ENCODE measurements around the gene KRT77.

The KRT77 gene

GRCh38 chr12:52666471-52666870, 36.9 kb downstream of the KRT77 start:
- Histone ChIP-seq H3K36me3 (ENCODE audit: control insufficient read depth, insufficient read depth, low read length) (no peaks in the 10 kb centered on the region), H3K9ac (ENCODE audit: low read depth, low read length) (no peak overlapping the region), H3K4me1 (ENCODE audit: control insufficient read depth, insufficient read depth, low read length) (no peaks in the 10 kb centered on the region), H3K27ac (ENCODE audit: low read depth, low read length) (no peak overlapping the region), H3K4me3 (ENCODE audit: low read depth, low read length) (no peak overlapping the region), H3K27me3 (ENCODE audit: control insufficient read depth, insufficient read depth, low read length) (no peaks in the 10 kb centered on the region; the same call in 1 of the 2 replicates), H3K9me3 (ENCODE audit: control insufficient read depth, insufficient read depth, low read length) (no peaks in the 10 kb centered on the region)

- Histone ChIP-seq H3K27ac (ENCODE audit: low read depth, low read length) (no peak overlapping the region), H3K27me3 (ENCODE audit: control insufficient read depth, insufficient read depth, low read length) (no peaks in the 10 kb centered on the region; the same call in 1 of the 2 replicates), H3K9ac (ENCODE audit: low read depth, low read length) (no peak overlapping the region), H3K4me3 (ENCODE audit: low read depth, low read length) (no peak overlapping the region), H3K36me3 (ENCODE audit: control insufficient read depth, insufficient read depth, low read length) (no peaks in the 10 kb centered on the region), H3K4me1 (ENCODE audit: control insufficient read depth, insufficient read depth, low read length) (no peaks in the 10 kb centered on the region), H3K9me3 (ENCODE audit: control insufficient read depth, insufficient read depth, low read length) (no peaks in the 10 kb centered on the region)
Measured at GRCh38 chr12:52663420-52663819, 39.9 kb downstream of the KRT77 start.

DNA sequence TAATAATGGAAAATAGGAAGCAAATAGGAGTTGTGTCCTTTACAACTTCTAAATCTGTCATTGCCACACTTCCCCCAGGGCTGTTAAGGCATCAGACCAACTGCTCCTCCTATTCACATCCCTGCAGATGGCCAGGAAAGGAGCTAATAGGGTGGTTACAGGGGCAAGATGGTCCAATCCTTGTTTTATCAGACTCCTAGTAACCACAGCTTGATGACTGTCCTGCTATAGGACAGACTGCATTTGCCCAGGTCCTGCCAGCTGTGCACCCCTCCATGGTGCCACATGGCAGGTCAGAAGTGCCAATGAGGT, 40.5 kb downstream of the KRT77 start:
- no peaks in the 10 kb centered on the region for H3K9me3 ChIP-seq (ENCODE audit: control insufficient read depth, insufficient read depth, low read length)
- H3K36me3 ChIP-seq (ENCODE audit: control insufficient read depth, insufficient read depth, low read length) = no peaks in the 10 kb centered on the region
- H3K27ac ChIP-seq (ENCODE audit: low read depth, low read length) = no peak overlapping the region
- no peaks in the 10 kb centered on the region for H3K4me1 ChIP-seq (ENCODE audit: control insufficient read depth, insufficient read depth, low read length)
- H3K9ac ChIP-seq (ENCODE audit: low read depth, low read length) = no peak overlapping the region
- no peak overlapping the region for H3K4me3 ChIP-seq (ENCODE audit: low read depth, low read length)
- H3K27me3 ChIP-seq (ENCODE audit: control insufficient read depth, insufficient read depth, low read length) = no peaks in the 10 kb centered on the region; the same call in 1 of the 2 replicates

DNA sequence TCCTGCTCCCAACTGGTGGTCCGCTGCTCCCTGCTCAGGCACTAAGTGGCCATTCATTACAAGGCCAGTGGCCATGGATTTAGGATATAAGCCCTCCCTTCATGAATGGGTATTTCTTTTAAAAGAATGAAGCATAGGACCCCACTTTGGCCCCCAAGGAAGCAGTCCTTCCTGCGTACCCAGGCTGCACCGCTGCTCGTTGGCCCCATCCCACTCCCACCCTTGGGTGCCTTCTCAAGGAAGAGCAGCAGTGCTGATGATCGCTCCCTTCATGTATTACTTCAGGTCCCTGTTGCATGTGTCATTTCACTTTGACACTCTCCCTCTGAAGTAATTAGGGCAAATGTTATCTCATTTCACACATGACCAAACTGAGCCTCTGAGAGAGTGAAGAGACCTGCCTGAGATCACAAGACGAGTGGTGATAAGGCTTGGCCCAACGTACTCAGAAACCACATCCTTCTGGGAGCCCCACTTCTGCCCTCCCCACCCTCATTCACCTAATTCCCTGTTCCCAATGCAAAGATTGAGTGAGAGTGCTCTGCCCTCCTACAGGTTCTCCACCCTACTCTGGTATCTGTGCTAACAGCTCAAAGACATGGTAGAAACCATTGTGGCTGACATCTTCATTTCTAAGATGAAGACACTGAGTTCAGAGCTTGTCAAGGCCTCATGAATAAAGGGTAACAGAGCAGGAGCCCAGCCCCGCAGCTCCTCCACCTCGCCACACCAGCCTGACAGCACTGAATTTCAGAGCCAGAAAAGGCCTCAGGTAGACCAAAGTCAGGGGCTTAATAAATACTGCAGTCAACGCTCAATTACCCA, 41.0 kb downstream of the KRT77 start:
- no peaks in the 10 kb centered on the region for H3K36me3 ChIP-seq (ENCODE audit: control insufficient read depth, insufficient read depth, low read length)
- H3K27me3 ChIP-seq (ENCODE audit: control insufficient read depth, insufficient read depth, low read length) = no peaks in the 10 kb centered on the region; the same call in 1 of the 2 replicates
- H3K27ac ChIP-seq (ENCODE audit: low read depth, low read length) = no peak overlapping the region
- no peaks in the 10 kb centered on the region for H3K4me1 ChIP-seq (ENCODE audit: control insufficient read depth, insufficient read depth, low read length)
- H3K9ac ChIP-seq (ENCODE audit: low read depth, low read length) = no peak overlapping the region
- H3K4me3 ChIP-seq (ENCODE audit: low read depth, low read length) = no peak overlapping the region
- H3K9me3 ChIP-seq (ENCODE audit: control insufficient read depth, insufficient read depth, low read length) = no peaks in the 10 kb centered on the region

- no peaks in the 10 kb centered on the region for H3K9me3 ChIP-seq (ENCODE audit: control insufficient read depth, insufficient read depth, low read length)
- H3K4me1 ChIP-seq (ENCODE audit: control insufficient read depth, insufficient read depth, low read length) = no peaks in the 10 kb centered on the region
- H3K4me3 ChIP-seq (ENCODE audit: low read depth, low read length) = no peak overlapping the region
- H3K9ac ChIP-seq (ENCODE audit: low read depth, low read length) = no peak overlapping the region
- H3K36me3 ChIP-seq (ENCODE audit: control insufficient read depth, insufficient read depth, low read length) = no peaks in the 10 kb centered on the region
- H3K27me3 ChIP-seq (ENCODE audit: control insufficient read depth, insufficient read depth, low read length) = no peaks in the 10 kb centered on the region; the same call in 1 of the 2 replicates
- H3K27ac ChIP-seq (ENCODE audit: low read depth, low read length) = no peak overlapping the region
Measured at GRCh38 chr12:52661668-52662067, 41.7 kb downstream of the KRT77 start.

GRCh38 chr12:52660934-52661499, 42.3 kb downstream of the KRT77 start:
- Histone ChIP-seq H3K4me1 (ENCODE audit: control insufficient read depth, insufficient read depth, low read length) (no peaks in the 10 kb centered on the region), H3K9ac (ENCODE audit: low read depth, low read length) (no peak overlapping the region), H3K9me3 (ENCODE audit: control insufficient read depth, insufficient read depth, low read length) (no peaks in the 10 kb centered on the region), H3K4me3 (ENCODE audit: low read depth, low read length) (no peak overlapping the region), H3K27ac (ENCODE audit: low read depth, low read length) (no peak overlapping the region), H3K36me3 (ENCODE audit: control insufficient read depth, insufficient read depth, low read length) (no peaks in the 10 kb centered on the region), H3K27me3 (ENCODE audit: control insufficient read depth, insufficient read depth, low read length) (no peaks in the 10 kb centered on the region; the same call in 1 of the 2 replicates)

- Histone ChIP-seq H3K27me3 (ENCODE audit: control insufficient read depth, insufficient read depth, low read length) (no peaks in the 10 kb centered on the region; the same call in 1 of the 2 replicates), H3K36me3 (ENCODE audit: control insufficient read depth, insufficient read depth, low read length) (no peaks in the 10 kb centered on the region), H3K9ac (ENCODE audit: low read depth, low read length) (no peak overlapping the region), H3K4me3 (ENCODE audit: low read depth, low read length) (no peak overlapping the region), H3K27ac (ENCODE audit: low read depth, low read length) (no peak overlapping the region), H3K4me1 (ENCODE audit: control insufficient read depth, insufficient read depth, low read length) (no peaks in the 10 kb centered on the region), H3K9me3 (ENCODE audit: control insufficient read depth, insufficient read depth, low read length) (no peaks in the 10 kb centered on the region)
Measured at GRCh38 chr12:52659951-52660350, 43.4 kb downstream of the KRT77 start.

GRCh38 chr12:52659395-52659794, 43.9 kb downstream of the KRT77 start:
- Histone ChIP-seq H3K4me3 (ENCODE audit: low read depth, low read length) (no peak overlapping the region), H3K4me1 (ENCODE audit: control insufficient read depth, insufficient read depth, low read length) (no peaks in the 10 kb centered on the region), H3K9me3 (ENCODE audit: control insufficient read depth, insufficient read depth, low read length) (no peaks in the 10 kb centered on the region), H3K36me3 (ENCODE audit: control insufficient read depth, insufficient read depth, low read length) (no peaks in the 10 kb centered on the region), H3K9ac (ENCODE audit: low read depth, low read length) (no peak overlapping the region), H3K27me3 (ENCODE audit: control insufficient read depth, insufficient read depth, low read length) (no peaks in the 10 kb centered on the region; the same call in 1 of the 2 replicates), H3K27ac (ENCODE audit: low read depth, low read length) (no peak overlapping the region)

- Histone ChIP-seq H3K4me1 (ENCODE audit: control insufficient read depth, insufficient read depth, low read length) (no peaks in the 10 kb centered on the region), H3K27me3 (ENCODE audit: control insufficient read depth, insufficient read depth, low read length) (no peaks in the 10 kb centered on the region), H3K9ac (ENCODE audit: low read depth, low read length) (no peak overlapping the region), H3K4me3 (ENCODE audit: low read depth, low read length) (no peak overlapping the region), H3K27ac (ENCODE audit: low read depth, low read length) (no peak overlapping the region), H3K36me3 (ENCODE audit: control insufficient read depth, insufficient read depth, low read length) (no peaks in the 10 kb centered on the region), H3K9me3 (ENCODE audit: control insufficient read depth, insufficient read depth, low read length) (no peaks in the 10 kb centered on the region)
Measured at GRCh38 chr12:52658196-52658595, 45.1 kb downstream of the KRT77 start.

GRCh38 chr12:52657250-52657902, 45.9 kb downstream of the KRT77 start:
- Histone ChIP-seq H3K4me1 (ENCODE audit: control insufficient read depth, insufficient read depth, low read length) (no peaks in the 10 kb centered on the region), H3K4me3 (ENCODE audit: low read depth, low read length) (no peak overlapping the region), H3K27me3 (ENCODE audit: control insufficient read depth, insufficient read depth, low read length) (no peaks in the 10 kb centered on the region), H3K9ac (ENCODE audit: low read depth, low read length) (no peak overlapping the region), H3K27ac (ENCODE audit: low read depth, low read length) (no peak overlapping the region), H3K36me3 (ENCODE audit: control insufficient read depth, insufficient read depth, low read length) (no peaks in the 10 kb centered on the region), H3K9me3 (ENCODE audit: control insufficient read depth, insufficient read depth, low read length) (no peaks in the 10 kb centered on the region)

DNA sequence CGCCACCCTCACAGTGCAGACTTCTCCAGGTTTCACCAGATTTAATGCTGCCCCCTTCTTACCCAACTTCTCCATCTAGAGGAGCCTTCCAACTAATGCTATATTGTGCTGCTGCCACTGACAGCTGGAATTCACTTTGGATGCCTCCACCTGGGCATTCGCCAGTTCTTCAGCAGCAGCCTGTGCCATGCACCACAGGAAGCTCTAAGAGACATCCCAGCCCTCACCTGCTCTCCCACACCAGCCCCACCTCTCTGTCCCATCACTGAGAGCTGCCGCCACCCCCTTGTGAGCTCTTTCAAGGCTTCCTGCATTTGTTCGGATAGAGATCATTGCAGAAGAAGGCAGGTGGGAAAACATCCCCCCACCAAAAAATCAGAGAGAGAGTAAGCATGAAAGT, 46.7 kb downstream of the KRT77 start:
- Histone ChIP-seq H3K9ac (ENCODE audit: low read depth, low read length) (no peak overlapping the region), H3K4me3 (ENCODE audit: low read depth, low read length) (no peak overlapping the region), H3K36me3 (ENCODE audit: control insufficient read depth, insufficient read depth, low read length) (no peaks in the 10 kb centered on the region), H3K4me1 (ENCODE audit: control insufficient read depth, insufficient read depth, low read length) (no peaks in the 10 kb centered on the region), H3K27ac (ENCODE audit: low read depth, low read length) (no peak overlapping the region), H3K9me3 (ENCODE audit: control insufficient read depth, insufficient read depth, low read length) (0 out of 2 replicates have a peak, but pooled peaks cover 4% of the 10 kb centered on the region), H3K27me3 (ENCODE audit: control insufficient read depth, insufficient read depth, low read length) (no peaks in the 10 kb centered on the region)
